Stimulated activated CD4-positive, alpha-beta T cell treated with anti-CD3 and anti-CD28 coated beads, Interleukin-4, amount 100 ng/mL, for 1 hour (primary cell): ENCODE results near the gene FAM216A.
"Not testable (repeated sequence)": the region's sequence is repeated elsewhere in the genome, so short reads cannot be mapped to it uniquely, and the experiment has no call there.

Experiments used
- DNase-seq: peaks from one replicate; pipeline ENCODE4 v3.0.0-alpha.2; 2020

Gene FAM216A, protein sequence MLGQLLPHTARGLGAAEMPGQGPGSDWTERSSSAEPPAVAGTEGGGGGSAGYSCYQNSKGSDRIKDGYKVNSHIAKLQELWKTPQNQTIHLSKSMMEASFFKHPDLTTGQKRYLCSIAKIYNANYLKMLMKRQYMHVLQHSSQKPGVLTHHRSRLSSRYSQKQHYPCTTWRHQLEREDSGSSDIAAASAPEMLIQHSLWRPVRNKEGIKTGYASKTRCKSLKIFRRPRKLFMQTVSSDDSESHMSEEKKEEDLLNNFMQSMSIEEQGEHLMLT

DNA sequence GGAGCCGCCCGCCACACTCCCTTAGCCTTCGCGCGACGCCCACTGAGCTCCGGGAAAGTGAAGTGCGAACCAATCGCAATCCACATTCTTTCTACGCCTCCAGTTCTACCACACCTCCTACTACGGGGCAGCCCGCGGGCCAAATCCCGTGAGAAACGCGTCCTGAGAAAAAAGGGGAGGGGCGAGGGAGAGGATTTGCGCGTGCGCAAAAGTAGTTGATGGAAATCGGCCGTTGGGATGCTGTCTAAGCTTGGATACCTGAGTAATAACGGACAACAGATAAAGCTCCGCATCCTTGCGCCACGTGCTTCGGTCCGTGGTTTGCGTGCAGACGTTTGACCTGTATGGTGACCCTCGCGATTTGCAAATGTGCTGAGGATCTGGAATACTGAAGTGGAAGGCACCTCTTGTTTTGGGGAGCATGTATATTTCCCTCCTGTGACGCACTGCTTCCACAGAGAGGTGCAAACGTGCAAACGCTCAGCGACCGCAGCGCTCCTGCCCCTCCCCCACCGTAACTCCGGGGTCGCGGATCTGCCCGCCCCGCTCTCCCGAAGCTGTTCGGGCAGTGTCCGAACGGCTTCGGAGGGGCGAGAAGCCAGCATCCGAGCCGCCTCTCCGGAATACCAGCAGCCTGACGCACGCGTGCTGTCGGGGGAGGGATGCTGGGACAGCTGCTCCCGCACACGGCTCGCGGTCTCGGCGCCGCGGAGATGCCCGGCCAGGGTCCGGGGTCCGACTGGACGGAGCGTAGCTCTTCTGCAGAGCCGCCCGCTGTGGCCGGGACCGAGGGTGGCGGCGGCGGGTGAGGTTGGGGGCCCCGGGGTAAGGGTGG, at the start of gene FAM216A, which contains the start of gene GPN3:
Gene FAM216A (plus strand): TSS at position 632 of the 835 bp plus-strand sequence. CDS start 31 bp downstream, at position 663.
Gene GPN3 (minus strand): TSS at position 44 of the 835 bp plus-strand sequence. CDS start 54 bp downstream, outside the sequence.
- peak; percentile 91 for DNase-seq

DNA sequence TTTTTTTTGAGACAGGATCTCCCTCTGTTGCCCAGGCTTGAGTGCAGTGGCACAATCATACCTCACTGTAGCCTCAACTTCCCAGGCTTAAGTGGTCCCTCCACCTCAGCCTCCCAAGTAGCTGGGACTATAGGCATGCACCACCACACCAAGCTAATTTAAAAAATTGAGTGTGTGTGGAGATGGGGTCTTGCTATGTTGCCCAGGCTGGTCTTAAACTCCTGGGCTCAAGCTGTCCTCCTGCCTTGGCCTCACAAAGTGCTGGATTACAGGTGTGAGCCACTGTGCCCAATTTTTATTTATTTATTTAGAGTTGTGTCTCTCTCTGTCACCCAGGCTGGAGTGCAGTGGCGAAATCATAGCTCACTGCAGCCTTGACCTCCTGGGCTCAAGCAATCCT, 48.0 kb upstream of the FAM216A start:
- not testable (repeated sequence) for DNase-seq

DNA sequence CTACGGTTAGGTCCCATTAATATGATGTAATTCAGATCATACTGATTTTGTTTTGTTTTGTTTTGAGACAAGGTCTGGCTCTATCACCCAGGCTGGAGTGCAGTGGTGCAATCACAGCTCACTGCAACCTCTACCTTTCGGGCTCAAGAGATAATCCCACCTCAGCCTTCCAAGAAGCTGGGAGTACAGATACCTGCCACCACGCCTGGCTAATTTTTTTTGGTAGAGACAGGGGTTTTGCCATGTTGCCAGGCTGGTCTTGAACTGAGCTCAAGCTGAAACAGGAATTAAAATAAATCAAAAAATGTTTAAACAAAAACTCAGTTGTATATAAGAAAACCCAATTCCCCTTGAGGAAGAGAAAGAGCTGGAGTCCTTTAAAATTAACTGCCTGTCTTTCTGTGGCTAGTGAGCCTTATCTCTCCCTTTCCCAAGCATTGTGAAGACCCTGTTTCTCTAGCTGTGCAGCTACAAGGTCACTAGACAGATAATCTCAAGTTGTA, 47.4 kb upstream of the FAM216A start:
- DNase-seq: no peak

DNA sequence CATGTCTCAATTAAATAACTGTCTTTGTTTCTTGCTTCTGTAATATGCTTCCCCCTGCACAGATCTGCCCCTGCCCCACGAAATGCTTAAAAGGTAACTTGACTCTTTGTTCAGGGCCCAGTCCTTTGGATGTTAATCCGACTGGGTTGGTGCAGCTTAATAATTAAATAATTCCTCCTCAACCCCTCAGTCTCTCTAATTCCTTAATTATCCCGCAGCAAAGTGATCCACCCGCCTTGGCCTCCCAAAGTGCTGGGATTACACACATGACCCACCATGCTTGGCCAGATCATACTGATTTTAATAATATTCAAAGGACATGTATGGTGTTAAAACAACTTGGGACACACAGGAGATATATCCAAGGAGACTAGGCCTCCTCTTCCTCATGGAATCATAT, 46.9 kb upstream of the FAM216A start:
- no peak for DNase-seq

DNA sequence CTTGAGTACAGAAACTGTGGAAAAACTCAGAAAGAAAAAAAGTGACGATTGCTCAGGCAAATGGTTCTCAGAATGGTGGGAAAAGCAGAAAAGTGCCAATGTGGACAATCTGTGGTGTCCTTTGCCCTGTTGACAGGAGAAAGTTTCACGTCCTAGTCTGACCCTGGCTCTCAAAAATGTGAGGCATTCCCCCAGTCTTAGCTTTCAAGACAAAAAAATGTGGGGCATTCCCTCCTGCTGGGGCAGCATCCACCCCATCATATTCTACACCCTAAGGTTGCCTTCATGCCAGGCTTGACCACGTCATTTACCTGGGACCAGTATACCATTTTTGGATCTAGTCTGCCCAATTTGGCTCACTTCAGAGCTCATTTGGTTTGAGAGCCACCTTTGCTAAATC, 44.4 kb upstream of the FAM216A start:
- DNase-seq: no peak

DNA sequence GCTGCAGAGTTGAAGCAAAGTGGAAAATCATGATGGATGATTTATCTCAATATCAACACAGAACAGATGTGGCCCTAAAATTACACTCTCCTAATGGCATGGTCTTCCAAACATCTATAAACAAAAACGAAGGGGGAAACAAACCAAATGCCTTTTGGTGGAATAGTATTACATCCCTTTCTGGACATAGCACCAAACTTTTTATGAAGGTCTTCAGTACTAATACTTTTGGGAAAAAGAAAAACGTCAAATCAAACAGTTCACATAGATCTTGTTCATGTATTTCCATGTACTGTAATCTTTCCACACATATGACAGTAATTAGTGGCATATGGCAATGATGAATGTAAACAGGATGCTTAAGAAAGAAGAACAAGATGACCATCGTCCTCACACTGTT, 42.2 kb upstream of the FAM216A start:
- no peak for DNase-seq

DNA sequence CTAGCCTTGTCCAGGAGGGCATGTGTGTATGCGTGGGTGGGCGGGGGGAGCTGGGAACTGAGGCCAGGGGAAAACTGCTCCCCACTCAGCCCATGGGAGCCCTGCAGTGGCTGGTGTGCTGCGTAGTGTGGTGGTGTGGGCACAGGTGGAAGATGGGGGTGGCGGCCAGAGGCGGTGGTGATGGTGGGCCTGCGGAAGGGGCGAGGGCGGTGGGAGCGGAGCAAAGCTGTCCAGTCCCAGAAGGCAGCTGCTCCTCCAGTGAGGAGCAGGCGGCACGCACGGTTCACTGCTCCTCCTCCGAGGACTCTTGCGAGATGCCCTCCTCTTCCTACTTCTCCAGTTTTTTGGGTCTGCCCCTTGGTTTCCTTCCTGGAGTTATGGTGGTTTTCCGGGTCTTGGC, 39.0 kb upstream of the FAM216A start:
- DNase-seq: not testable (repeated sequence)

DNA sequence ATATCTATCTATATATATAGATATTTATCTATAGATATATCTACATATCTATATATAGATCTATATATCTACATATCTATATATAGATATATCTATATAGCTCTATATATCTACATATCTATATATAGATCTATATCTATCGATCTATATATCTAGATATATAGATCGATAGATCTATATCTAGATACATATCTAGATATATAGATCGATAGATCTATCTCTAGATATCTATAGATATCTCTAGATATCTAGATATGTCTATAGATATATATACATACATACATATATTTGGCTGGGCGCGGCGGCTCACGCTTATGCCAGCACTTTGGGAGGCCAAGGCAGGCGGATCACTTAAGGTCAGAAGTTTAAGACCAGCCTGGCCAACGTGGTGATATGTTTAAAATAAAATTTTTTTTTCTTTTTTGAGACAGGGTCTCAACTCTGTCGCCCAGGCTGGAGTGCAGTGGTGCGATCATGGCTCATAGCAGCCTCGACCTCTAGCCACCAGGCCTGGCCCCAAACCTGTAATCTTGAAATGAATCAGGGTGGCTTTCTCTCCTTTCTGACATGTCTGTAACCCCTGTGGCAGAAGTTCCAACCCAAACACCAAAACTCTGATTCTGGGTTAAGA, 36.6 kb upstream of the FAM216A start:
- DNase-seq: no peak

DNA sequence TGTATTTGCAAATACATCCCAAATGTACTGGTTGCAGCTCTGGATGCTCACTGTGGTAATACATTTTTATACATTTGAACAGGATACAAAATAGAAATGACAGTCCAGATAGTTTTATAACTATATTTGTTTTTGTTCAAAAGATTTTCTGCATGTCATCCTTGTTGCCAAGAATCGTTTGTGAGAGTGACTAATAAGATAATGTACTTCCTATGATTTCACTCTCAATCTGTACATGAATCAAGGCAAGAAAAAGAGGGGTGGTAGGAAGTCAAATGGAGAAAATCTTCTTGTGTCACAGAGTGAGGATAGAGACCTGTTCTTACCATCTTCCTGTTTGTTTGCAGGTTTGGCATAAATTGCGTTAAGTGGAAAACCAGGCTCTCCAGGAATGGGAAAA, 32.4 kb upstream of the FAM216A start:
- no peak for DNase-seq

DNA sequence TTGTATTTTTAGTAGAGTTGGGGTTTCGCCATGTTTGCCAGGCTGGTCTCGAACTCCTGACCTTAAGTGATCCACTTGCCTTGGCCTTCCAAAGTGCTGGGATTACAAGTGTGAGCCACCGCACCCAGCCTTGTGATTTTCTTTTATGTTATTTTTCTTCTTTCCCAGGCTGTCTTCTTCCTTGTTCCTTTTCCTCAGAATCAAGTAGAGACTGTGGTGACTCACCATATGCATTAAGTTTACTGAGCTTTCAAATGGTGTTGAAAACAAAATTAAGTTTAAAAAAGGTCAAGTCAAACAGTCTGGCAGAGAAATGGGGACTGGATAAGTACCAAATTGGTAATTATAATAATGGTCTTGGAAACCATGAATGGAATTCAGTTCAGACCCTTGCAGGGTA, 24.2 kb upstream of the FAM216A start:
- no peak for DNase-seq

DNA sequence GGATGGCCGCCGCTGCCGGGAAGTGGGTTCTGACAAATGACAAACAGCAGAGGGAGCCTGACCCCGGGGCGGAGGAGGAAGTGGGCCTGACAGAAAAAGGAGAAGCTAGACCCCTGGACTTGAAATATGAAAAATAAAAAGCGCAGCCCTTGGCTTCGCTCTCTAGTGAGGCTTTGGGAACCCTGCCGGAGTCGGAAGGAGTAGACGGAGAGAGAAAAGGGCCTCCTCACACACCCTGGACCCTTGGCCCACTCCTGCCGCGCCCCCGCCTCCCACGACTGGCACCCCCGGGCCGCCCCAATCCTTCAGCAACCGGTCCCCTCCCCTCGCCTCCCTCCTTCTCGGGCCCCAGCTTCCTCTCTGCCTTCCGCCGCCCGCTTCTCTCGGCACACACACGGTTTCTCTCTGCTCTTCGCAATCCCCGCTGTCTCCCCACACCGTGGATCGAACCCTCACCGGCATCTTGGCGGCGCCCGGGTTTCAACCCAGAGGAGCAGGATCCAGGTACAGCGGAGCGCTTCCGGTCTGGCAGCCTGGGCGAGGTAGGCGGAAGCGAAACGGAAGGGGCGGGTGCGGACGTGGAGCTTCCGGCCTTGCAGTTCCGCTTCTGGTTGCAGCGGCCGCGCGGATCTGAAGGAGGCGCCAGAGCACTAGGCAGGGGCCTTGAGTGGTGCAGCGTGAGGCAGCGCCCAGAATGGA, 18.7 kb upstream of the FAM216A start, which contains the start of gene ARPC3:
Gene ARPC3 (minus strand): TSS at position 539 of the 699 bp plus-strand sequence. CDS start 77 bp downstream, at position 462.
- peak; percentile 94 for DNase-seq

DNA sequence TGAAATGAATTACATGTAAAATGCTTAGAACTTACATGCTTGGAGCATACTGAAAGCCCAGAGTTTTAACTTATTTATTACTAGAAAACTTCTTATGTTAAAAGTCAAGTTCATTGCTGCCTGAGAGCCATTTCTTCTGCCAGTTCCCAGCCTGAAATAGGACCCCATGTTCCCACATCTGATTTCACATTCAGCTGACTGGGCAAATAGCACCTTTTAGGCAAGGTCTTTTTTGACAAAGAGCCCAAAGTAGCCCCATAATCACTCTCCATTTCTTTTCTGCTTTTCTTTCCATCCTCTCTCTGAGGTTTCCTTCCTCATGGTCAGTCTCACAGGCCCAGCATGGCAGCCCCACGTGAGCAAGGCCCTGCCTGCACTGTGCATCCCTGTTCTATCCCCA, 17.4 kb upstream of the FAM216A start:
- no peak for DNase-seq

DNA sequence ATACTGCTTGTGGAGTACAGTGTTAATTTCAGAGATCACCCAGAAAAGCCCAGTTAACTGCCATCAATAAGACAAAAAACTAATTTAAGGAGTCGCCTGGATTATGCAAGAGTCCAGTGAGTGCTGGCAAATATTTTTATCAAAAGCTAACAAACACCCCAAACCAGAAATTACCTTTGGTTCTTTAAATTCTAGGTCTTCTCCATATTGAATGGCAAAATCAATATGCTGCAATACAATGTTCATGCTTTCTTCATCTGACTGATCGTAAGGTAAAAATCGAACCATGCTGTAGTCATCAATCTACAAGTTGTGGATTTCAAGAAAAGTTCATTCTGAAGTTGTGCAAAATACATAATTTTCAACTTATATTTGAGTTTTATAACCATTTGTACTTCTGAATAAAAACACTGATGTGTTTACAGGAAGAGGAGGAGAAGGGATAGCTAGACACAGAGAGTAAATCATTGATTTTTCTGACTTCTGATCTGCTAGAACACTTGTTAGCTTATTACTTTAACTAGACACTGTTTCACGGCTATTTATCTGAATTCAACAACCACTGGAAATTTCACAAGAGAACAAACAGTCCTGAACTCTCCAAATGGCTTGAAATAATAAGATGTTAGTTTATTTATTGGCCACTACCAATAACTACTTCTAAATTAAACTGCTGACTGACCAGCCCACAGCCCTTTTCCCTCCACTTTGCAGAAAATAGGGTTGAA, 14.9 kb upstream of the FAM216A start:
- DNase-seq: no peak

DNA sequence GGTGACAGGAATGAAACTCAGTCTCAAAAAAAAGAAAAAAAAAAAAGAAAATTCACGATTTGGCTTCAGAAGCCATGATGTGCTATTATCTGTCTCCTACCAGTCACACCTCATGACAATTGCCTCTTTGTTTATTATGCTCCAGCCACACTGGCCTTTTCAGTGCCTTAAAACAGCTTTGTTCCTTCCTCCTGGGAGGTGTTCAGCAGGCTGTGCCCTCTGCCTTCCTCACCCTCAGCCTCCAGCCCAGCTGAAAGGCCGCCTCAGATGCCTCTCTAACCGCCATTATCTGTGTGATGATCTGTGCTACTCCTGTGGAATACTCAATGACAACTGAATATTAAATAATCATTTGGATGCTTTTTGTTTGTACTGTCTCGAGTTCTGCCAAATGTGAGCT, 9.9 kb upstream of the FAM216A start:
- no peak for DNase-seq

DNA sequence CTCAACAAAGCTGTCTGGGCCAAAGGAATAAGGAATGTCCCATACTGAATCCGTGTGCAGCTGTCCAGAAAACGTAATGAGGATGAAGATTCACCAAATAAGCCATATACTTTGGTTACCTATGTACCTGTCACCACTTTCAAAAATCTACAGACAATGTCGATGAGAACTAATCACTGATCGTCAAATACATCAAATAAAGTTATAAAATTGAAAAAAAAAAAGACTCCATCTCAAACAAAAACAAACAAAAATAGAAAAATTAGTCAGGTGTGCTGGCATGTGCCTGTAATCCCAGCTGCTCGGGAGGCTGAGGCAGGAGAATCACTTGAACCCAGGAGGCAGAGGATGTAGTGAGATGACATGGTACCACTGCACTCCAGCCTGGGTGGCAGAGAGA, 7.5 kb upstream of the FAM216A start:
- DNase-seq: not testable (repeated sequence)

DNA sequence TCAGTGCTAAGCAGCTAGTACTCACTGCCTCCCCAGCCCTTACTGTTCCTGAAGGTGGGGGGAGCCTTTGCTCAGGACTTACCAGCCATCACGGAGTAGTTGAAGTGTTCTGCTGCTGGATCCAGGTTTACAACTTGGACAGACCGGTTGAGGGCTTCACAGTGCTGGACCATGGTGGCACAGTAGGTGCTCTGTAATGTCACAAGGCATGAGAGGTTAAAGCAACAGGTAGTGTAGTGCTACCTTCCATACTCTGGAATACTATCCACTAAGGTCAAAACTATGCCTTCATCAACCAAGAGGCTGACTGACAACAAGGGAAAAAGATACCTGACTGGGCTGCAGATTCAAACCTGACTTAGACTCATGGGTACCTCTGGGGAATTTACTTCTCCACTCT, 3.6 kb upstream of the FAM216A start:
- DNase-seq: no peak

DNA sequence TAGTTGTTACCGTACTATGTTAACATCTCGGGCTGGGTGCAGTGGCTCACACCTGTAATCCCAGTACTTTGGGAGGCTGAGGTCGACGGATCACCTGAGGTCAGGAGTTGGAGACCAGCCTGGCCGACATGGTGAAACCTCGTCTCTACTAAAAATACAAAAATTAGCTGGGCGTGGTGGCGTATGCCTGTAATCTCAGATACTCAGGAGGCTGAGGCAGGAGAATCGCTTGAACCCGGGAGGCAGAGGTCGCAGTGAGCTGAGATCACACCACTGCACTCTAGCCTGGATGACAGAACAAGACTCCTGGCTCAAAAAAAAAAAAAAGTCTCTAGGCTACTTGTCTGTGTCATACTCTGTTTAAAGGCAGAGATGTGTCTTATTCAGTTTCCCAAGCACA, 2.9 kb upstream of the FAM216A start:
- DNase-seq: not testable (repeated sequence)

DNA sequence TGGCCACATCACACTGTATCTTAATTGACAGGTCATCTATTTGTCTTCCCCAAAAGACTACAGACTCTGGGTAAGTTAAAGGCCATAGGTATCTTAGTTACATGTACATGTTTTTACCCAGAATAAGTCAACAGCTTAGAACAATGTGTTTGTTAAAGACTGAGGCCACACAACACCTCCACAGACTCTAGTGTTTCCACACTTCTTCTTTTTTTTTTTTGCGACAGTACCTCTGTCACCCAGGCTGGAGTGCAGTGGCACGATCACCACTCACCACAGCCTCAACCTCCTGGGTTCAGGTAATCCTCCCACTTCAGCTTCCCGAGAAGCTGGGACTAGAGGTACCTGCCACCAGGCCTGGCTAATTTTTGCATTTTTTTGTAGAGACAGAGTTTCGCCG, 1.9 kb upstream of the FAM216A start:
- no peak for DNase-seq

DNA sequence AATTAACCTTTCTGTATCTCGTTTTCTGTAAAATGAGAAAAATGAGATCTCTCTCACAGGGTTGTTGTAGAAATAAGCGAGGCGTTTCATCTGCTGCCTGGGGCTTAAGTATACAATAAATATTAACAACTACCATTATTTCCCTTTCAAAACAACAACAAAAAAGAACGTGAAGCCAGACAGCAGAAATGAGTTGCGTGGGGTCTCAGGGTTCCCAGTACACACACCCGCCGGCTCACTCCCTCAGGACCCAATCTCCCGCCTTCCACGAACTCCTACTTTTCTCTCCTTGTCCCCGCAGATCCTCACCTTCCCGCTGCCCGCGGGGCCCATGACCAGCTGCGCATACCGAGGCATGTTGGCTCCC, 815 bp upstream of the FAM216A start:
- no peak for DNase-seq

DNA sequence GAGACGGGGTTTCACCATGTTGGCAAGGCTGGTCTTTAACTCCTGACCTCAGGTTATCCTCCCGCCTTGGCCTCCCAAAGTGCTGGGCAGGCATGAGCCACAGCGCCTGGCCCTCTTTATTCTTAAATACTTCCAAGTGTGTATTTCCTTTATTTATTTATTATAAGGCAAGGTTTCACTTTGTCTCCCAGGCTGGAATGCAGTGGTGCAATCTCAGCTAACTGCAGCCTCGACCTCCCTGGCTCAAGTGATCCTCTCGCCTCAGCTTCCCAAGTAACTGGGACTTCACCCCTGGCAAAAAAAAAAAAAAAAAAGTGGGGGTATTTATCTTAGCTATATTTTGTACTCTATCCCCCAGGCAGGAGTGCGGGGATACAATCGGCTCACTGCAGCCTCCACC, 6.8 kb downstream of the FAM216A start:
- DNase-seq: no peak

DNA sequence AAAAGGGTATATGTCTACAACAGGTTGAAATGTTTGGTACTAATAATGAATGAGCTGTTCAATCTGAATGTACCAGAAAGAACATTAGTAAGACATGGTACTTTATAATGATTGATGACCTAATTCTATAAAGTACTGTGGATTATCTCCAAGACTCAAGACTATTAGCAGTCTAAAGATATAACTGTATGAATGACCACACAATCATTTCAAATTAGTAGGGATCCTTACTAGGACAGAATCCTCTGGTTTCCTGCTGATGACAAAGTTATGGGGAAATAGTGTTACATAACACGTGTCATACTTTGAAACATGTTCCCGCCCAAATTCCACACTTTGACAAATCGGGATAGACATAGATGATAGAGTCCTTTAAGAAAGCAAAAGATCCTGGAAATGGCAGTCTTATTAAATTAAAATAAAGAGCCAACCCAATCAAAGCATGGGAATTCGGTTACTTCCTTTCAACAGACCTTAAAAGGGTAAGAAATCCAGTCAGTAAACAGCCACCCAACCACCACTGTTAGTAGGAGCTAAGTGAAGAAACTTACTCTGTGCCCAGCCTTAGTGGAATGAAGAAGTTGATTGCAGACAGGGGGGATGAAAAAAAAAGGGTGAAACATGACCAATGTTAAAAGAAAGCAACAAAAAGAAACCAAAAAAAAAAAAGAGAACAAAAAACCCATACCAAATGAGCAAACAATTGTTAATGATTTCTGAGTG, 30.5 kb downstream of the FAM216A start:
- DNase-seq: no peak

DNA sequence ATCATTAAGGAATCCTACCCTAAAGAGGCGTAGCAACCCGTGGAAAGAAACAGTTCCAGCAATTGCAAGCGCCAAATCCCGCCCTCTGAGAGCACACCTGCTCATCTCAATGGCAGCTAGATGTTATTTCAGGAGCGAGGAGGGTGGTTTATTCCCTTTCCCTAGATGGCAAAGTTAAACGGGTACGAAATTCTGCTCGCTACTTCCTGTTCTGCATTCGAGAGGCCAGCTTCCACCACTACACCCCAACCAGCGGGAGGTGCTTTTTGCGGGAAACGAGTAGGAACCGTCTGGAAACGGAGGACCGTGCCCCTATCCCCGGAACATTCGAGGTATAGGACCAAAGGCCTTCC, 32.7 kb downstream of the FAM216A start:
- DNase-seq: peak; percentile 17
